Measurements from ENCODE around the gene DFFB.

DFFB gene

DNA sequence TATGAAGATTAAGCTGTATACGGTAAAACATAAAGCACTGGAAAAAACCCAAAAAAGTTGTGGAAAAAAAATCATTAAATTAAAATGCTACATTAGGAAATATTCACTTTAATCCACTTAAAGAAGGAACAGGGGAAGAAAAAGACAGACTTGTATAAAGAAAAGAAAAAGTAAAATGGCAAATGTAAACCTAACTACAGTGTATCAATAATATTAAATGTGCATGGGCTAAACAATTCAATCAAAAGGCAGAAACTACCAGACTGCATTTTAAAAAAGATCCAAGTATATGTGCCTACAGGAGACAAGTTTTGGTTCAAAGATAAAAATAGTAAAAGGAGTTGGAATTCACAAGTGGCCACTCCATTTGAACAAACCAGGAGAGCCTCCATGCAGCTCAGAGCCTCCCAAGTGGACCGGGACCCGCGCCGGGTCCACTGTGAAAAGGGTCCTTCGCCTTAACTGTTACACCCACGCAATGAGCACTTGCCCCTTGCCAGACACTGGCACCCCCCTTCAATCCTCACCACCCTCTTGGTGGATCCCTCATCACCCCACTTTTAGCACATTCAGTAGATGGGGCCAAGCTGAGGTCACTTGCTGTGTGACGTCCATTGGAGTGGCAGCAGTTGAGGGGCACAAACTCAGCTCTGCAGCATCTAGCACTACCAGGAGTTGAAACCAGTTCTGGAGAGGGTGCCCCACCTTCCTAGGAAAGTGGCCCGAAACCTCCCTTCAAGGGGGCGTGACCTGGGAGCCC lies 41.9 kb downstream of the DFFB start:
- no peak for DNase-seq

DNA sequence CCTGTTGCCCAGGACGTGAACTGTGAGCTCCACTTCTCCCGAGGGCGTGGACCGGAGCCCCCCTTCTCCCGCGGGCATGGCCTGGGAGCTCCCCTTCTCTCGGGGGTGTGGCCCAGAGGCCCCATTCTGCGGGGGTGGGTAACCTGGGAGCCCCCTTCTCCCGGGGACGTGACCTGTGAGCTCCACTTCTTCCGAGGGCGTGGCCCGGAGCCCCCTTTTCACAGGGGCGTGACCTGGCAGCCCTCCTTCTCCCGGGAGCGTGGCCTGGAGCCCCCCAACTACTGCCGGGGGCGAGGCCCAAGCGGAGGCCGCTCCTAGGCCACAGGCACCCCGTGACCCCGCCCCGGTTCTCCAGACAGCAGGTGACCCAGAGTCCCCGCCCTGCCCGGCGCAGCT lies 42.5 kb downstream of the DFFB start:
- peak; percentile 17 for DNase-seq

DNA sequence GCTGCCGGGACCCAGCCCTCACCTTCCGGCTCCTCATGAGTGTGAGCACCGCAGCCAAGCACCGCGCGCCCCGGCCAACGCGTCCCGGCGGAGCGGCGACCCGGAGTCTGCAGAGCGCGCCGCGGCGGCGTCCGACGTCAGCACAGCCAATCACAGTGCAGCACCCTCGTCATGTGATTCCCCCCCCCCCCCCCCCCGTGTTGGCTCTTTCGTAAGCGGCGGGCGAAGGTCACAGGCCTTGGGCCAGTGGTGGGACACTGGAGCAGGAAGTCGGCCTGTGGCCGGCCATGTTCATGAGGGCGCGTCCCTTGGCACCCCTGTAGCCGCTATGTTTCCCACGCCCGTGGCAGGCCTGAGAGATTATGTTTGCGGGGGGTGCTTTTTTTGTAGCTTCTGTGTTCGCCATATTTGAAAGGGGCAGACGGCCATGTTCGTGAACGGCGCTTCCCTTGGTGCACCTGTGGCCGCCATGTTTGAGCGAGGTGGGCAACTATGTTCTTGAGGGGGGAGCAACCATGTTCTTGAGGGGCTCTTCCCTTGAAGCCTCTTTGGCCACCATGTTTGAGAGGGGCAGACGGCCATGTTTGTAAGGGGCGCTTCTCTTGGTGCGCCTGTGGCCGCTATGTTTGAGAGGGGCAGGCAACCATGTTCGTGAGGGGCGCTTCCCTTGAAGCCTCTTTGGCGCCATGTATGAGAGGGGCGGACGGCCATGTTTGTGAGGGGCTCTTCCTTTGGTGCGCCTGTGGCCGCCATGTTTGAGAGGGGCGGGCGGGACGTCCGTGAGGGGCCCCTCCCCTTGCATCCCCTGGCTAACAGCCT lies 43.1 kb downstream of the DFFB start, which contains the start of gene C1orf174:
TSS of gene C1orf174 (minus strand) at position 123 of the 819 bp plus-strand sequence. CDS start at position 37, 86 bp downstream.
- DNase-seq, result peak; percentile 87

DNA sequence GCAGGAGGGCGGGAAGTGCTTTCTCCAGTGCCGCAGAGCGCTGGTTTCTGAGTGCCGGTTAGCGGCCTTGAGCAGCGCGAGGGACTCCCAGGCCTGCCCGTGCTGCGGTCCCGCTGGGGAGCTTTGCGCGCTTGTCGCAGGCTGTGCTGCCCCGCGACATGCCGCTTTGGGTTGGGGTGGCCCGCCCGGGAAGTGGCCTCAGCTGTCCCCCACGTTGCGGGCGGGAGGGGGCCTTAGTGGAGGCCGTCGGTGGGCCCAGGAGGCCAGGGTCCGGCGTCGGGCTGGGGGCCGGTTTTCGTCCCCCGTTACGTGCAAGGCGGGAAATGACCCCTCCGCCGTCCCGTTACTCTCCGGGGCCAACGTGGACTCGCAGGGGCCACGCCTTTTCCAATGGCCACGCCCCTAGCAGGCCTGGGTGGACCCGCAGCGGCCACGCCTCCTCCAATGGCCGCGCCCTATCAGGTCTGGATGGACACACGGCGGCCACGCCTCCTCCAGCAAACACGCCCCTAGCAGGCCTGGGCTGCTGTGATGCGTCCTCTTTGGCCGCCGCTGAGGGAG lies 43.8 kb downstream of the DFFB start:
- DNase-seq, result peak; percentile 88

DNA sequence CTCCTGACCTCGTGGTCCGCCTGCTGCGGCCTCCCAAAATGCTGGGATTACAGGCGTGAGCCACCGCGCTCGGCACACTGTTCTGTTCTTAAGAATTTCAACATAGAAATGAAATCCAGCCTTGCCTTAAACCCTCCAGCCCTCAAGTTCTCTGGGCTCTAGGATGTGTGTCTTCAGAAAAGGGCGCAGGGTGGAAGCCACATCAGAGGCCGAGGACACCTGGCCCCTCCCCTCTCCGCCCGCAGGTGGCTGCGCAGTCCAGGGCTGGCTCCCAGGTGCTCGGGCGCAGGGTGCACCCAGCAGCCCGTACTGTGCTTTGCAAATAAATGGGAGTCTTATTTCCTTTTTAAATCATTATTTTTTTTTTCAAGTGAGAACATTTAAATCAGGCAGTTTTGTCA lies 44.8 kb downstream of the DFFB start:
- DNase-seq, result no peak

DNA sequence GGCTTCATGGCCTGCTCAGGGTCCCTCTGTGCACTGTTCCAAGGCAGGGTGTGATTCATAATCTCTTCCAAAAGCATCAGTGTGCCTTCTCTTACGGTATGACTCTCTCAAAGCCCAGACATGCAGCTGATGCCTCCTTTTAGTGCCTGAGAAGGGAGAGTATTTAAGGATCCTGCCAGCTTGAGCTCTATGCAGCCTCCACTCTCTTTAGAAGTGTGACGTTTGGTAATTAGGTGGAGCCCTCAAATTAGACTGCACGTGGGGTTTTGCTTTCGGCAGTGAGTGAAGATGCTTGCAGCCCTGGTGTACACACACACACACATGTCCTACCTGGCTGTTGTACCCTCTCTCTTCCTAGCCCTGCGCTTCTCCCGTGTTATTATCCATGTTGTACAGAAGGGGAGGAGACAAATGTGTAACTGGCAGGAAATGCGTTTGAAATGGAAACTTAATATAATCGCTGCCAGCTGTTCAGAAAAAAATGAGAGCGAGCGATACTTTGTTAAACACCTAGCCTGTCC lies 45.4 kb downstream of the DFFB start:
- no peak for DNase-seq

DNA sequence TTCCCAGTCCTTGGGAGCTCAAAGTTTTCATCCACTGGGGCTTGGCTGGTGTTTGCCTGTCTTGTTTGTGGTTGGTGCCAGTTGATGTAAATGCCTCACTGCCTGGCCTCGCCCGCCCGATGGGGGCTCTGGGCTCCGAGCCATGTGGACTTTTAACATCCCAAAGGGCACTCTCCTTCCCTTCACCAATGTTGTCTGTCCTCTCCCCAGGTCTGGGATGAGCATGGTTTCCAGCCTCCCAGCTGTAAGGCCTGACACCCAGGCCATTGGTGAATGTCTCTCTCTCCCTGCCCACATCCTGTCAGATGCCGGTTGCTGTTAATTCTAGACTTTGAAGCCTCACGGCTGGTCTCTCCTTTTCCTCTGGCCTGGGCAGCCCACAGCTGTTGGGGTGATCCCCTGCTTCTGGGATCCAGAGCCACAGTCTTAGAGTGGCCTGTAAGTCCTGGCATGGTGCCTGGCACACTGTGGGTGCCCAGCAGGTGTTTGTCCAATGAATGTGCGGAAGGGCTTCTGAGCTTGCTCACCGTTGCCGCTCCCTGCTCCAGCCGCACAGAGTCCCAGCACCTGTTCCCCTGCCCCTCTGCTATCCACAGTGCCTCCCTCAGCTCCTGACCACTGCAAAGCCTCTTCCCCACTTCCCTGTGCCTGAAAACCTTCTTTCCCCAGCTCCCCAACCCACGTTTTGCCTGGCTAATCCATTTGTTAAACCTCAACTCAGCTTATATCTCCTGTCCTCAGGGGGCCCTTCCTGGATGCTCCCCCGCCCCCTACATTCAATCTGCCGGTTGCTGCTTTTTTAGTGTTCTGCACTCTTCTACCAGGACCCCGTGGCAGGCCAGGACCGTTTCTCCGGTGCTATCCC lies 46.1 kb downstream of the DFFB start:
- DNase-seq, result no peak

DNA sequence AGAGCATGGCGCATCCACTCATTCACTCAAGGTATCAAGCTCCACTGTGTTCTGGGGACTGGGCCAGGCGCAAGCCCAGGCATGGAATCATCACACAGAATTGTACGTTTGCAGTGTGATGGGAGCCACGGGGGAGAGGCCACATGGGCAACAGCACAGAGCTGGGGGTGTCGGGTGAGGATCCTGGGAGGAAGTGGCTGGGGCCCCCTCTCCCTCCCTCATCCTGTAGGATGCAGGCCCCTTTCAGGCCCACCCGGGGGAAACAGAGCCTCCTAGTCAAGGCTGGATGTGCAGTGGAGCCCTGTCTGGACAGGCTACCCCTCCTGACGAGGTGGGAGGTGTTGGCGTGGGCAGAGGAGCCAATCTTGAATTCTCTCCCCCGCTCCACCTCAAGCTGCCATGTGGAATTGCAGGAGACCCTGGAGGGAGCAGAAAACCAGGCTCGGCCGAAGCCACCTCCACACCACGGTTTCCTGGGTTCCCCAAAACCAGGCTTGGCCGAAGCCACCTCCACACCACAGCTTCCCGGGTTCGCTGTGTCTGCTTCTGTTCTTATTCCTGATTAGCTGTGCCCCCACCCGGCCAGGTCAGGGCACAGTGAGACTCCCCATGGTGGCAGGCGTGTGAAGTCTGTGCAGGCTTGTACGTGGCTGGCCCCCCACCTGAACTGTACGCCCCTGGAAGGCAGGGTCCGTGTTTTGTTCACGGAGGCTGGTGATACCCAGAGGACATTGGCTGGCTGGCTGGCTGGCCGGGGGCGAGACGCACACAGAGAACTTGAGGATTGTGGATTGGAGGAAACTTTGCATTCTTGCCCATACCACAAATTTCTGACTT lies 46.9 kb downstream of the DFFB start:
- DNase-seq, result no peak

DNA sequence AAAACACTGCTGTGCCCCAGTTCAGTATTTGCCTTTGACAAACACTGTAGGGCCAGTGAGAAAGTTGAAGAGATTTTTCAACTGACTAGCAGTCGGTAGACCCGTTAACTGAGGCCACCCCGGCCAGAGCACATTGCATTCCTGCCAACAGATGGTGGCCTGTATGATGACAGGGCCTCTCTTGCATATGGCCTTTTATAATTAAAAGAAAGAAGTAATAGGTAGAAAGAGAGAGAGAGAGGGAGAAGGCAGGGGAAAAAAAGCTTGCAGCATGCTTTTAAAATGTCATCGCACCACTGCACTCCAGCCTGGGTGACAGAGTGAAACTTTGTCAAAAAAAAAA lies 47.5 kb downstream of the DFFB start:
- no peak for DNase-seq

DNA sequence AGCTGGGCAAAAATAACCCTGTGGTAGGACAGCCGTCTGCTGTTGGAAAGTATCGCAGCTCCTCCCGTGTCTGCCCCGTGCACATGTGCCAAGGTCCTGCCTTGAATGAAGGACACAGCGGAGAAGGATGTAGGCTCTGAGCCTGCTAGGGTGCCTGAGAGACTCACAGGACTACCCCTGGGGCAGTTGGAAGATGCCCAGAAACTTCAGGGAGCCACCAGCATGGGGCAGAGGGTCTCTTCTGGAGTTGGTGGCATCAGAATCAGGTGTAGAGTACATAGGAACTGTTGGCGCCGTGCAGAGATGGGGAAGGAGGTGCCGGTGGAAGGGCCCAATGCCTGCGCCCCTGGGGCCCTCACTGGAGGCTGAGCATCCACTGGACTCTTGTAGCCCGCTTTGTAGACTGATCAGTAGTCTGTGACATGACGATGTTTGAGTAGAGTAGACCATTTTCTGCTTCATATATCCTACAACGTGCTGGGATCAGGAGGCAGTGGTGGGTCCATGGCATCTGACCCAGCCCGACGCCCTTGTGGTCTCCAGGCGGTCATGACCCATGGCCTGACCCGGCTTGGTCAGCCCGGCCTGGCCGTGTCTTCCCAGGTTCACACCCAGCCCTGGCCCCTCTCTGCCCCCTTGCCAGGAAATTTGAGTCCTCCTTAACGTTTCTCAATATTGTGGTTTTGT lies 48.1 kb downstream of the DFFB start:
- no peak for DNase-seq

DNA sequence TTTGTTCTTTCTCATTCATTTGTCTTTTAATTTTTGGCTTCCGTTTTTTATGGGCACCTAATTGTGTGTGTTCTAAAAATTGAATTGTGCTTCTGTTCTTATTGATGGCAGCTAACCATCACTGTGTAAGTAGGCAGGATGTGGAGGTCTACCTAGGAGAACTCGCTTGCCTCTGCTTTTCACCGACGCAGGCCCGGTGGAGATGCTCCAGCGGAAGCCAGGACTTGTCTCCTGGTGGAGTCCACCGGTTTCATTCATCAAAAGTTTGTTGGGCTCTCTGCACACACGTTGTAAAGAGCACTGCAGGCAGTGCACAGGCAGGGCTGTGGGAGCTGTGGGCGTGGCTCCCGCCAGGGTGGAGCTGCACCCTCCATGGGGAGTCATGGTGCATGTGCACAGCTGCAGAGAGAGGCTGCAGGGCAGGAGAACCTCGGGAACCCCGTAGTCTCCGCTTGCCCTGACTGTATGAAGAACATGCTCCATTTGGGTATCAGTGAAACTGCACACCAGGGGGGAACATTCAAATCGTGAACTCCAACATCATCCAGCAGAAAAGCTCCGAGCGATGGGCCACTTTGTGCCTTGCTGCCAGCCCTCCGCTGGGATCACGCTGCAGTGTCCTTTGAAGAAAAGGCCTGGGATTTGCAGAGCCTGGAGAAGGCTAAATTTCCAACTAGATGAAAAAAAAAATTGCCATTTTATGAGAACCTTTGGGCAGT lies 48.8 kb downstream of the DFFB start:
- no peak for DNase-seq

DNA sequence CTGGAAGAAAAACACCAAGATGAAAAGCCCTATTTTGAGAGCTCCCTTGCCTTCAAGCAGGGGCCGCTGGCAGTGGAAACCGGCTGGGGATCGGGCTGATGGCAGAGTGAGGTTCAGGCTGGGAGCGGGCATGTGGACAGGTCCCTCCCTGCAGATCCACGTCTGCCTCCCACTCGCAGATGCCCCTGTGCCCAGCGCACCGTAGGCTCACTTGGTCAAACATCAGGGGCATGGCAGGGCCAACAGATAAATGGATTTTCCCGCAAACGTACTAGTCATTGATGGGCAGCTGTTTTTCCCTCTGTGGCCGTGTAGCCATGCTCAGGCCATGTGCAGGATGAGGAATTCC lies 49.4 kb downstream of the DFFB start:
- no peak for DNase-seq

DNA sequence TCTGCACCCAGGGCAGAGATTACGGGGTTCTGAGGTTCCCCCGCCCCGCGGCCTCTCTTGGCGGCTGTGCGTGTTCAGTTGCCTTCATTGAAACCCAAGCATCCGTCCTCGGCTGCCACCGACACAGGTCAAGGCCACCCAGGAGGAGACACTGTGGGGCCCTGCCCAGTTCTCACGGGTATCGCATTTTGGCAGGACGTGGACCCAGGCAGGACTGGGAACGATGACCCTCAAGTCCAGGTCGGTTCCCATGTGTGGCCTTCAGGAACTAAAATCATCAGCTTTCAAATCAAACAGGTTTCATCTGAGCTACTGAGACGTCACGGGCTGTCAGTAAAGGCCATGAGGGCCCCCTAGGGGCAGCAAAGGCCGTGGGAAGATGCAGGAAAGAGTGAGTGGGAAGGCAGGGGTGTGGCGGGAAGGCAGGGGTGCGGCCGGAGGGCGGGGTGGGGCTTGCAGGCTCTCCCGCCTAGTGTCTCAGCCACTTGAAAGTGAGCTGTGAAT lies 49.8 kb downstream of the DFFB start:
- peak; percentile 21 for DNase-seq

DNA sequence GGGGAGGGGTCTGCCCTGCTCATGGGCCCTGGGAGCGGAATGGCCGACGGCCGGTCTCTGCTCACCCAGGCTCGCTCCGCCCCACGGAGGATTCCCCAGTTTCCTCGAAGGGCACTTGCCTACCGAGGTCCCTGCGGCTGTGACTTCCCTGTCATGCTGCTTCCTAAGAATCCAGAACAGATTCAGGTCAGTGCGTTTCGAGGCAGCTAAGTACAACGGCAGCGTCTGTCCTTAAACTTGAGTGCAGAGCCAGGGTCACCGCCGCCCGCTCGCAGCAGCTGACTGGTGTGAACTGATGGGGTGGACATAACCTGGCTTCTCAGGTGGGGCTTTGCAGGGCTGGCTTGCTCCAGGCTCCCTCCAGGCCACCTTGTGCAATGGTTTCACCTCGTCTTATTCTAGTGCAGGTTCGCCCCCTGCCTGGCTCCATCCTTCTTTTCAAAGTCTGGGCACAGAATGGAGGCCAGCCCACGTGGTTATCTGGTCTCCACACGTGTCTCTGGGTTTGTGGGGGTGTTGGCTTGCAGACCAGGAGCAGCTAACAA lies 50.4 kb downstream of the DFFB start:
- DNase-seq, result no peak

DNA sequence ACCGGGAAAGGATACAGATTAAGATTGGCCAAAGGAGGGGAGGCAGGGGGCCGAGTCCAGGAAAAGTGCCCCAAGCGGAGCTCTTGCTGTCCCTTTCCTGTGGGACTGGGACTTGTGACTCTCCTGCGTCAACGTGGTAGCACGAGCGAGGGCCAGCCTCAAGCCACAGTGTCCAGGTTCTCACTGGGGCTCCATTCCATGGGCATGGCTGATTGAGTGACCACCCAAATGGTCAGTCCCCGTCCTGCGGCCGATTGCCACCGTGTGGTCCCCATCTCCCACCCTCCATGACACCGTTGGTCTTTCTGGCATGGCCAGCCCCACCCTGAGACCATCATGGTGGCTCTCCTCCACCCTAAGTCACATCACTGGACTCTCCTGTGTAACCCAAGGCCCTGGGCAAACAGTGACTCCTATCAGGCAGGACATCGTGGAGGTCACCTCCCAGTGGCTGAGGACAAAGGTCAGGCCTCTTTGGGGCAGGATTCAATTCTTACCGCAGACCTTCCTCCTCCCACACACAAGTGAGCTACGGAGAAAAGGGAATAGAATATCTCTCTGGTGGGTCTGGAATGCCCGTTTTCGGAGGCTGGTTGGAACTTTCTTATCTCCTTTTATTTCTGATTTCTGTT lies 51.7 kb downstream of the DFFB start:
- DNase-seq, result no peak

DNA sequence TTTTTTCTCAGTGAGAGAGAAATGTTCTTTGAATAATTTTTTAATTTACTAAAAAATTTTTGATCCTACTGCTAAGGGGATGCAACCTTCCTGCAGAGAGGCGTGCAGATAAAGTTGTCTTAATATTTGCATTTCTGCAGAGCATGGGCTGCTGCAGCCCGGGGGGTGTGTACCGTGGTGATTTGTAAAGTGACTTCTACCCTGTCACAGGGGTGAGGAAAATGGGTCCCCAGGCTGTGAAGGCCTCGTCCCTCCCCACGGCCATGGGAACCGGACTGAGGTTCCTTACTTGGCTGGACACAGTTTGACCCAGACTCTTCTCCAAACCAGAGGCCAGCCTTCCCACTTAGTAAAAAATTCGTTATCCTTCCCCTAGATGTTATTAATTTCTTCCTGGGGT lies 52.3 kb downstream of the DFFB start:
- no peak for DNase-seq

DNA sequence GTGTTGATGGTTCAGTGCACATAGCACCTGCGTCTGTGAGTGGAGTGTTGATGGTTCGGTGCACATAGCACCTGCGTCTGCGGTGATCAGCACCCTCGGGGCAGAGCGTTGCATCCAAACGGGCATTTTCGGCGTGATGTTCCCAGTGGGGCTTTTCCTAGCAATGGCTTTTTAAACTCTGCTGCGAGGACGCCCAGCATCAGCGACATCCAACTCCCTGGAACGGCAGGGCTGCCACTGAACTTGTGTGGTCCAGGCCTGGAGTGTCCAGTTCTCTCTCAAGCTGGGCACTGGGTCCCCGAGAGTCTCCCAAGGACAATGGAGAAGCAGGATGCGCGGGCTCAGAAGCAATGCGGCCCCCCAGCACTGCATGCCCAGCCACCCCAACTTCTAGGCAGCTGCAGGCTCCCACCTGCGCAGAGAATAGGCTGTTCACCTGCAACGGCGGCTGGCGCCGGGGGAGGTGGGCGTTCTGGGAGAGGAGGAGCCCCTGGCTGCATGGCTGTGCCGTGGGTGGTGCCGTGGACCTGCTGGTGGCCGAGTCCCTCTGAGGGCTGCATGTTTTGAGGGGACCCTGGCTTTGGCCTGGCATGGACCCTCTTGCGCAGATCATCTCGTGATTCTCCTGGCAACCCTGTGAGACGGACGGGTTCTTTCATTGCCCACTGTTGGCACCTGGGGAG lies 52.9 kb downstream of the DFFB start:
- no peak for DNase-seq

DNA sequence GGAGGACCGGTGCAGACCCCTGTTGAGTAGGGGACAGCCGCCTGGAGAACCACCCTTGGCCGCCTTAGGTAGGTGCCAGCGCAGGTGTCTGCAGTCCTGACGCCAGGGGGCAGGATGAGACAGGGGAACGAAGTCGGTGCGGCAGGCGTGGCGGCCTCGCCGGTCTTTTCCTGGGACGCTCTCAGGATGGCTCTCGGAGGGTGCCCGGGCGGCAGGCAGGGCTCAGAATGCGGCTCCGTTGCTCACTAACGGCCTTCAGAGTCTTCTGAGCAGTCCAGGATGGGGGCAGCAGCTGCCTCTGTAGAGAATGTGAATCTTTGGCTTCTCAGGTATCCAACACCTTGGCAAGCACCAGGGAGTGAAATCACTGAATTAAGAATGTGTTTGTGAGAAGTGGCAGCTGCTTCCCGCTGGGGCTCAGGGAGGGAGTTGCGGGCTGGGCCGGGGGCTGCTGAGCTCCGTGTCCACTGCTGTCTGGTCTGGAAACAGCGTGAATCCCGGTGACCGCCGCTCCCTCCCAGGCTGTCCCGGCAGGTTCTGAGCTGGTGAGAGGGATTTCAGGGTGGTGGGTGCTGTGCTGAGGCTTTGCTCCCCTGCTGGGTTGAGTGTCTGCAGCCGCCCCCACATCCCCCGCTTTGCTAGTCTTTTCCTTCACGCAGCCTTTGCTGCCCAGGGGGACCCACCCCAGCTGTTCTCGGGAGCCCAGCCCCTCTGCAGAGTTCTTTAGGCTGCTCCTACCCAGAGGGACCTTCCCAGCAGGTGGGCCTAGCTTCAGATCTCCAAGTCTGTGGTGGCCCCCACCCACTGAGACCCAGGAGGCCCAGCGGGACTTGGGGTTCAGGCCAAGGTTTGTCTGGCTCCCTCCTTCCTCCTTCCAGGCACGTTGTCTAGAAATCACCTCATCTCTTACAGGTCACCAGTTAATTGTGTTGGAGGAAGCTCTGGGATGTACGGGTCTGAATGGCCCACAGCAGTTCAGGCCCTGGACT lies 53.9 kb downstream of the DFFB start:
- DNase-seq, result peak; percentile 80

Data from stimulated activated CD4-positive, alpha-beta T cell treated with anti-CD3 and anti-CD28 coated beads, Interleukin-12 subunit alpha, Interleukin-12 subunit beta, amount 100 ng/mL, for 4 hours (primary cell).